AG04450 (cell line): ENCODE results near the gene P4HB. TPM values are rescaled to one million over a fixed set of nuclear protein-coding genes. Genes with fewer than 3 reads are reported as not detected.
"Not testable (repeated sequence)": the region's sequence is repeated elsewhere in the genome, so short reads cannot be mapped to it uniquely, and the experiment has no call there.

Source experiments
- CTCF ChIA-PET: fragments of 300-600, 350-600 bp; formaldehyde crosslinking; extraction: SDS; loops from one replicate; lab custom pipeline; 2022; ENCODE audit warnings: antibody characterized with exemption, inconsistent platforms; lab: Charles Lee
- POLR2A ChIA-PET: fragments of 350-600 bp; formaldehyde crosslinking; extraction: SDS; loops from one replicate; lab custom pipeline; 2021; ENCODE audit warnings: antibody characterized with exemption, inconsistent platforms; lab: Yijun Ruan, JAX
- DNase-seq: peaks from one replicate; pipeline ENCODE4 v3.0.0-alpha.2; 2011; ENCODE audit warnings: low read depth, low spot score
- H3K27ac ChIP-seq: one replicate; pipeline ENCODE4 v1.5.1; 2012; ENCODE audit warnings: low read depth, low read length, control low read depth
- H3K27me3 ChIP-seq: one replicate; pipeline ENCODE4 v1.6.0; 2012; ENCODE audit warnings: low read length; ENCODE audit not compliant: control insufficient read depth, insufficient read depth
- H3K4me3 ChIP-seq: 2 replicates; pipeline ENCODE4 v1.5.1; 2011; ENCODE audit warnings: mild to moderate bottlenecking, low read depth, low read length, control low read depth
- H3K9me3 ChIP-seq: 2 replicates; pipeline ENCODE4 v1.5.1; 2012; ENCODE audit warnings: low read length; ENCODE audit not compliant: control insufficient read depth, insufficient read depth
- CTCF ChIP-seq: IDR thresholded peaks from 2 replicates; pipeline ENCODE4 v1.5.1; 2011; ENCODE audit warnings: low read depth, low read length, control low read depth, inconsistent platforms
- polyA plus RNA-seq: library from polyadenylated mRNA; depleted of rRNA; stranded (reverse); fragments of >200 nt; gene quantifications from 2 replicates; pipeline ENCODE4 v1.2.3, GENCODE V29; 2011

Gene P4HB
- polyA plus RNA-seq, 1 experiment: 158 TPM

- POLR2A ChIA-PET: interaction anchor here (0.7 to 2.4 kb wide), 3 partner anchors 8 to 85 kb away, joined by 3 to 12 read pairs (median 5); partner anchors contain the start of gene MCRIP1
These were observed 19.2 kb downstream of the P4HB start for GRCh38 chr17:81840826-81841778.

DNA sequence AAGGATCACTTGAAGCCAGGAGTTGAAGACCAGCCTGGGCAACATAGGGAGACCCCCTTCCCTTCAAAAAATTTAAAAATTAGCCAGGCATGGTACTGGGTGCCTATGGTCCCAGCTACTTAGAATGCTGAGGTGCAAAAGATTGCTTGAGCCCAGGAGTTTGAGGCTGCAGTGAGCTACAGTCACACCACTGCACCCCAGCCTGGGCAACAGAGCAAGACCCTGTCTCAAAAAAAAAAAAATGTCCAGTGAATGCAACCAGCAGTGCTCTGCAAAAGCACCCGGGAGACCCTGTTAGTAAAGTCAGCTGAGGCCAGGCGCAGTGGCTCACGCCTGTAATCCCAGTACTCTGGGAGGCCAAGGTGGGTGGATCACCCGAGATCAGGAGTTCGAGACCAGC is 20.3 kb downstream of the P4HB start:
- H3K27ac ChIP-seq, H3K9me3 ChIP-seq, DNase-seq, H3K4me3 ChIP-seq, CTCF ChIA-PET, H3K27me3 ChIP-seq: not testable (repeated sequence)
- POLR2A ChIA-PET: interaction anchor here (1.7 kb wide), 1 partner anchor 21 kb away, joined by 5 read pairs; no protein-coding TSS in a partner anchor

More at GRCh38 chr17:81840826-81841778, 19.2 kb downstream of the P4HB start:
- DNase-seq: no peak
- H3K27me3 ChIP-seq: no peaks in the 10 kb centered on the region
- H3K27ac ChIP-seq: no peak overlapping the region
- TF ChIP-seq CTCF: no peak
- no peaks in the 10 kb centered on the region; the same call in 1 of the 2 replicates for H3K9me3 ChIP-seq
- CTCF ChIA-PET: no interaction called here
- no peak overlapping the region for H3K4me3 ChIP-seq

- DNase-seq: no peak
- no peaks in the 10 kb centered on the region for H3K27me3 ChIP-seq
- ChIA-PET CTCF (no interaction called here), POLR2A (no interaction called here)
- no peak for TF ChIP-seq CTCF
- no peak overlapping the region for H3K4me3 ChIP-seq
- no peak overlapping the region for H3K27ac ChIP-seq
- H3K9me3 ChIP-seq: no peaks in the 10 kb centered on the region; the same call in 1 of the 2 replicates
These were observed 21.0 kb downstream of the P4HB start for GRCh38 chr17:81839301-81839700.

DNA sequence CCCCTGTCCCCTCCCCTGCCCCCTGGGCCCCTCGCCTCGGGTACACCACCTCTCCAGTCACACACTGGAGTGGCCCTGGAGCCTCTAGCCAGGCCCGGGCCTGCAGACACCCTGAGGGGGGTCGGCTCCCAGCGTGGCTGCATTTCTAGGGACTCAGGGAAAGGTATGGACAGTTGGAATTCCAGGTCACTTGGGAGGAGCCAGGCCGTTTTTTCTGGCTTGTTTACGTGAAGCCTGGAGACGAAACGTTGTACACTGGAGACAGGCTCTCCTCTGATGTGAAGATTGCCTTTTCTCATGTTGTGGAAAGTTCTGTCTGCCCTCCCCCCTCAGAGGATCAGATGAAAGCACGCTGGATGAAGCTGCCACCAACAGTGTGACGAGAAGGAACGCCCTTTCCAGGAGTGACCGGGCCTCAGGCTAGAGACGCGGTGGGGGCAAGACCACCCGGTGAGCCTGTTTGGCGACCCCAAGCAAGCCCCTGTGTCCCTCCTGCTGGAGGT is 21.5 kb downstream of the P4HB start:
- POLR2A ChIA-PET: no interaction called here
- CTCF ChIA-PET: no interaction called here

DNA sequence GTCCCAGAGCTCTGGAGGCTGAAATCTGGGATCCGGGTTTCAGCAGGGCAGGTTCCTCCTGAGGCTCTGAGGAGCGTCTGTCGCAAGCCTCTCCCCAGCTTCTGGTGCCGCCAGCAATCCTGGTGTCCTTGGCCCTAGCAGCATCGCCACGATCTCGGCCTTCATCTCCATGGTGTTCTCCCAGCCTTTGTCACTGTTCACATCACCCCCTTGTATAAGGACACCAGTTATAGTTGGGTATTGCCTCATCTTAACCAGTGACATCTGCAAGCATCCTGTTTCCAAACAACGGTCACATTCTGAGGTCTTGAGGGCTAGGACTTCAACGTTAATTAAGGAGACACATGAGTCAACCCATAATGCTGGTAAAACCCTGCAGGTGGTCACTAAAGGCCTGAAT is 22.7 kb downstream of the P4HB start:
- no peak for TF ChIP-seq CTCF
- Histone ChIP-seq H3K27ac (no peak overlapping the region), H3K9me3 (no peaks in the 10 kb centered on the region; the same call in 1 of the 2 replicates), H3K27me3 (no peaks in the 10 kb centered on the region), H3K4me3 (no peak overlapping the region)
- DNase-seq: no peak
- ChIA-PET CTCF (no interaction called here), POLR2A (no interaction called here)

More for the DNA sequence above, 21.5 kb downstream of the P4HB start:
- no peak for DNase-seq
- no peaks in the 10 kb centered on the region; the same call in 1 of the 2 replicates for H3K9me3 ChIP-seq
- no peaks in the 10 kb centered on the region for H3K27me3 ChIP-seq
- H3K4me3 ChIP-seq: no peak overlapping the region
- no peak for TF ChIP-seq CTCF
- H3K27ac ChIP-seq: no peak overlapping the region
